HL-60 (cell line): ENCODE results near the gene TMTC1.
"Not testable (repeated sequence)": the region's sequence is repeated elsewhere in the genome, so short reads cannot be mapped to it uniquely, and the experiment has no call there.

Experiments used
- DNase-seq, 2 experiments: peaks; one replicate each; pipeline ENCODE4 v3.0.0-alpha.2; 2010 to 2020; ENCODE audit warnings: low read depth in 1 of 2, low spot score in 1 of 2
- H3K27ac ChIP-seq: fragments of 250-450 bp; sonication (Bioruptor Pico); replicated peaks from 2 replicates; pipeline ENCODE4 v1.5.1; 2020; ENCODE audit warnings: mild to moderate bottlenecking, moderate library complexity
- H3K27me3 ChIP-seq: fragments of 250-450 bp; sonication (Bioruptor Pico); 2 replicates; pipeline ENCODE4 v1.5.1; 2021; ENCODE audit warnings: mild to moderate bottlenecking, moderate library complexity; ENCODE audit not compliant: insufficient read depth, poor library complexity, severe bottlenecking
- H3K4me3 ChIP-seq: replicated peaks from 2 replicates; pipeline ENCODE4 v1.5.1; 2011; ENCODE audit warnings: mild to moderate bottlenecking, control low read depth, low read length; ENCODE audit not compliant: insufficient read depth
- CTCF ChIP-seq: IDR thresholded peaks from one replicate; pipeline ENCODE4 v1.5.1; 2011; ENCODE audit warnings: low read length, control low read depth, inconsistent platforms; ENCODE audit not compliant: insufficient read depth
- GABPA ChIP-seq: IDR thresholded peaks from 2 replicates; pipeline ENCODE4 v1.6.1; 2012; ENCODE audit warnings: low read depth
- POLR2AphosphoS5 ChIP-seq: IDR thresholded peaks from 2 replicates; pipeline ENCODE4 v1.6.1; 2012; ENCODE audit warnings: low read depth
- REST ChIP-seq: IDR thresholded peaks from 2 replicates; pipeline ENCODE4 v1.6.1; 2012; ENCODE audit warnings: low read depth; ENCODE audit not compliant: insufficient replicate concordance
- SPI1 ChIP-seq: IDR thresholded peaks from 2 replicates; pipeline ENCODE4 v1.6.1; 2012; ENCODE audit warnings: low read depth, mild to moderate bottlenecking, borderline replicate concordance

TMTC1 gene

GRCh38 chr12:29638528-29638927 is 145.2 kb downstream of the TMTC1 start:
- no peak for DNase-seq
- Histone ChIP-seq H3K27me3 (no peaks in the 10 kb centered on the region), H3K4me3 (no peak overlapping the region), H3K27ac (no peak overlapping the region)
- TF ChIP-seq POLR2AphosphoS5 (no peak), SPI1 (no peak), GABPA (no peak), REST (no peak)

- TF ChIP-seq SPI1 (no peak), REST (no peak), POLR2AphosphoS5 (no peak), CTCF (no peak), GABPA (no peak)
- Histone ChIP-seq H3K4me3 (no peak overlapping the region), H3K27me3 (no peaks in the 10 kb centered on the region), H3K27ac (no peak overlapping the region)
- DNase-seq: no peak
Measured at GRCh38 chr12:29634057-29634456, 149.7 kb downstream of the TMTC1 start.

- not testable (repeated sequence) for H3K27ac ChIP-seq, H3K27me3 ChIP-seq, H3K4me3 ChIP-seq, DNase-seq
Measured at GRCh38 chr12:29630164-29630563, 153.6 kb downstream of the TMTC1 start.

- TF ChIP-seq REST: no peak
- no peak for TF ChIP-seq POLR2AphosphoS5
- TF ChIP-seq CTCF: no peak
- no peak for TF ChIP-seq SPI1
- no peak for TF ChIP-seq GABPA
- no peak for DNase-seq
- Histone ChIP-seq H3K27ac (no peak overlapping the region), H3K4me3 (no peak overlapping the region), H3K27me3 (no peaks in the 10 kb centered on the region)
Measured at GRCh38 chr12:29627221-29627620, 156.5 kb downstream of the TMTC1 start.
